H1 (cell line): ENCODE measurements around the gene KRT14. TPM values are rescaled to one million over a fixed set of nuclear protein-coding genes. Genes with fewer than 3 reads are reported as not detected.

Experiments used
- CTCF ChIA-PET: fragments of 300-600 bp; sonication (Branson Sonifier 250); formaldehyde crosslinking; loops from one replicate; lab custom pipeline; 2021; ENCODE audit not compliant: partially characterized antibody; lab: Charles Lee
- POLR2A ChIA-PET: fragments of 300-600 bp; sonication (Branson Sonifier 250); formaldehyde crosslinking; loops from one replicate; lab custom pipeline; 2021; ENCODE audit warnings: inconsistent platforms; ENCODE audit not compliant: partially characterized antibody; lab: Charles Lee
- DNase-seq, 2 experiments: peaks; one replicate each; pipeline versions ENCODE4 v3.0.0 to v3.0.0-alpha.2; 2010 to 2022; ENCODE audit warnings: low spot score in 2 of 2, low read depth in 1 of 2, mixed read lengths in 1 of 2
- FAIRE-seq: peaks from 2 replicates; lab custom pipeline; 2011; peaks lifted over from hg19 to GRCh38; lab: Jason Lieb, UNC
- H2AFZ ChIP-seq: 2 replicates; pipeline ENCODE4 v1.8.1; 2012; ENCODE audit warnings: low read length, inconsistent platforms
- H2AK5ac ChIP-seq: 2 replicates; pipeline ENCODE4 v1.6.1; 2013; ENCODE audit warnings: low read depth, low read length
- H2BK120ac ChIP-seq: replicated peaks from 2 replicates; pipeline ENCODE3; 2013; ENCODE audit warnings: low read depth, low read length, inconsistent platforms
- H2BK12ac ChIP-seq: 2 replicates; pipeline ENCODE4 v1.6.1; 2013; ENCODE audit warnings: low read depth, low read length
- H2BK15ac ChIP-seq: 2 replicates; pipeline ENCODE4 v1.6.1; 2013; ENCODE audit warnings: low read length
- H2BK20ac ChIP-seq: 2 replicates; pipeline ENCODE4 v1.6.1; 2013; ENCODE audit warnings: low read length
- H2BK5ac ChIP-seq: 2 replicates; pipeline ENCODE4 v1.6.1; 2013; ENCODE audit warnings: low read depth, low read length
- H3K14ac ChIP-seq: 2 replicates; pipeline ENCODE4 v1.6.1; 2013; ENCODE audit warnings: inconsistent platforms; ENCODE audit not compliant: insufficient read length
- H3K18ac ChIP-seq: 2 replicates; pipeline ENCODE4 v1.6.1; 2013; ENCODE audit warnings: low read length; ENCODE audit errors: extremely low read depth
- H3K23ac ChIP-seq: 2 replicates; pipeline ENCODE4 v1.6.1; 2013; ENCODE audit warnings: inconsistent platforms; ENCODE audit not compliant: insufficient read length
- H3K23me2 ChIP-seq: 2 replicates; pipeline ENCODE4 v1.6.1; 2013; ENCODE audit warnings: low read depth, low read length
- H3K27ac ChIP-seq: 2 replicates; pipeline ENCODE4 v1.6.1; 2011; ENCODE audit warnings: low read depth, low read length, inconsistent platforms
- H3K27me3 ChIP-seq, 4 experiments: replicated peaks in 1 of 4; 1 replicate in 1 of 4; 2 replicates in 3 of 4; pipeline versions ENCODE4 v1.6.1 to v1.8.1; 2011 to 2013; ENCODE audit warnings: low read length in 3 of 4, mild to moderate bottlenecking in 3 of 4, inconsistent platforms in 2 of 4, mixed read lengths in 2 of 4, moderate library complexity in 1 of 4; ENCODE audit not compliant: control insufficient read depth in 3 of 4, insufficient read depth in 3 of 4; ENCODE audit errors: extremely low read depth in 1 of 4
- H3K36me3 ChIP-seq, 4 experiments: 2 replicates each; pipeline versions ENCODE4 v1.6.1 to v1.8.1; 2011 to 2013; ENCODE audit warnings: mild to moderate bottlenecking in 4 of 4, low read length in 3 of 4, moderate library complexity in 2 of 4, control low read depth in 1 of 4, inconsistent platforms in 1 of 4; ENCODE audit not compliant: insufficient read depth in 4 of 4, control insufficient read depth in 2 of 4
- H3K4ac ChIP-seq: replicated peaks from 2 replicates; pipeline ENCODE3; 2013; ENCODE audit warnings: low read length, low read depth, mixed read lengths, inconsistent platforms; ENCODE audit not compliant: insufficient read length
- H3K4me1 ChIP-seq, 4 experiments: replicated peaks in 1 of 4; 1 replicate in 1 of 4; 2 replicates in 3 of 4; pipeline versions ENCODE4 v1.6.1 to v1.8.1; 2011 to 2013; ENCODE audit warnings: low read length in 3 of 4, inconsistent platforms in 2 of 4, mixed read lengths in 1 of 4; ENCODE audit not compliant: insufficient read depth in 4 of 4, control insufficient read depth in 3 of 4
- H3K4me2 ChIP-seq, 2 experiments: 2 replicates each; pipeline versions ENCODE4 v1.6.1 to v1.8.1; 2011 to 2013; ENCODE audit warnings: low read depth in 2 of 2, low read length in 2 of 2, control low read depth in 1 of 2, inconsistent platforms in 1 of 2, mild to moderate bottlenecking in 1 of 2; ENCODE audit not compliant: insufficient read depth in 1 of 2
- H3K4me3 ChIP-seq, 4 experiments: fragments of 200-600, 300-600 bp in 1 of 4; sonication (generic), shearing (Covaris generic), sonication (Bioruptor Twin) in 1 of 4; 2 replicates each; pipeline versions ENCODE4 v1.5.1 to v1.8.1; 2011 to 2016; ENCODE audit warnings: low read length in 4 of 4, low read depth in 3 of 4, control low read depth in 2 of 4, inconsistent platforms in 2 of 4, mild to moderate bottlenecking in 2 of 4, mixed read lengths in 1 of 4, moderate library complexity in 1 of 4; ENCODE audit not compliant: insufficient read depth in 2 of 4; ENCODE audit errors: extremely low read depth in 1 of 4
- H3K56ac ChIP-seq: replicated peaks from 2 replicates; pipeline ENCODE3; 2013; ENCODE audit warnings: low read depth, mild to moderate bottlenecking, mixed read lengths, low read length, inconsistent platforms; ENCODE audit not compliant: insufficient read length
- H3K79me1 ChIP-seq: 2 replicates; pipeline ENCODE4 v1.6.1; 2013; ENCODE audit warnings: low read depth, low read length, control low read depth
- H3K79me2 ChIP-seq, 2 experiments: 2 replicates each; pipeline versions ENCODE4 v1.6.1 to v1.8.1; 2012 to 2013; ENCODE audit warnings: low read length in 2 of 2, mild to moderate bottlenecking in 2 of 2, inconsistent platforms in 1 of 2; ENCODE audit not compliant: insufficient read depth in 2 of 2, control insufficient read depth in 1 of 2
- H3K9ac ChIP-seq, 4 experiments: replicated peaks in 1 of 4; 1 replicate in 1 of 4; 2 replicates in 3 of 4; pipeline versions ENCODE4 v1.6.1 to v1.8.1; 2011 to 2013; ENCODE audit warnings: low read depth in 3 of 4, low read length in 3 of 4, control low read depth in 2 of 4, mild to moderate bottlenecking in 2 of 4, moderate library complexity in 2 of 4, inconsistent platforms in 1 of 4; ENCODE audit errors: extremely low read depth in 1 of 4
- H3K9me3 ChIP-seq, 2 experiments: 2 replicates each; pipeline versions ENCODE4 v1.6.1 to v1.8.1; 2012 to 2013; ENCODE audit warnings: mild to moderate bottlenecking in 2 of 2, moderate library complexity in 2 of 2, control low read depth in 1 of 2, inconsistent platforms in 1 of 2, low read depth in 1 of 2, low read length in 1 of 2, mixed read lengths in 1 of 2; ENCODE audit not compliant: insufficient read depth in 2 of 2
- H4K20me1 ChIP-seq, 2 experiments: replicated peaks in 1 of 2; 2 replicates each; pipeline versions ENCODE3 to v1.8.1; 2011 to 2013; ENCODE audit warnings: inconsistent platforms in 2 of 2, low read length in 2 of 2, mild to moderate bottlenecking in 1 of 2; ENCODE audit not compliant: insufficient read depth in 2 of 2, control insufficient read depth in 1 of 2
- H4K5ac ChIP-seq: 2 replicates; pipeline ENCODE4 v1.6.1; 2013; ENCODE audit warnings: low read length, low read depth, mixed read lengths, inconsistent platforms; ENCODE audit not compliant: insufficient read length
- H4K8ac ChIP-seq: 2 replicates; pipeline ENCODE4 v1.8.0; 2013; ENCODE audit warnings: mild to moderate bottlenecking, moderate library complexity, low read length, inconsistent platforms; ENCODE audit not compliant: insufficient read depth; ENCODE audit errors: extremely low read depth
- H4K91ac ChIP-seq: replicated peaks from 2 replicates; pipeline ENCODE3; 2013; ENCODE audit warnings: low read length, mixed read lengths, inconsistent platforms; ENCODE audit not compliant: insufficient read length
- BRCA1 ChIP-seq: IDR thresholded peaks from 2 replicates; pipeline ENCODE4 v1.6.1; 2012; ENCODE audit warnings: low read depth, low read length, improper control_type of control experiment
- CEBPB ChIP-seq: IDR thresholded peaks from 2 replicates; pipeline ENCODE4 v1.6.1; 2012; ENCODE audit warnings: low read depth, low read length
- CHD1 ChIP-seq: IDR thresholded peaks from 2 replicates; pipeline ENCODE4 v1.6.1; 2012; ENCODE audit warnings: low read depth, low read length, improper control_type of control experiment
- EGR1 ChIP-seq: IDR thresholded peaks from 2 replicates; pipeline ENCODE4 v1.6.1; 2011; ENCODE audit warnings: low read depth, low read length, borderline replicate concordance
- JUN ChIP-seq: IDR thresholded peaks from 2 replicates; pipeline ENCODE4 v1.6.1; 2011; ENCODE audit warnings: low read depth, mild to moderate bottlenecking, improper control_type of control experiment, low read length
- KDM4A ChIP-seq: IDR thresholded peaks from one replicate; pipeline ENCODE4 v1.7.1; 2012; ENCODE audit warnings: low read depth, mild to moderate bottlenecking, moderate library complexity, low read length, inconsistent platforms; ENCODE audit not compliant: severe bottlenecking
- SP1 ChIP-seq: IDR thresholded peaks from 2 replicates; pipeline ENCODE4 v1.6.1; 2011; ENCODE audit warnings: low read depth, low read length
- SP2 ChIP-seq: IDR thresholded peaks from 2 replicates; pipeline ENCODE4 v1.6.1; 2012; ENCODE audit warnings: mild to moderate bottlenecking, low read length, inconsistent platforms
- WGBS, 2 experiments: shearing (Covaris generic) in 1 of 2; methylation state at CpG; one replicate each; pipeline versions ENCODE4 v1.1.6 to v1.1.7; 2013 to 2015; ENCODE audit warnings: low lambda C conversion rate in 2 of 2, mixed read lengths in 2 of 2, inconsistent platforms in 1 of 2, low coverage in 1 of 2, missing lambda C conversion rate in 1 of 2; ENCODE audit not compliant: insufficient replicate concordance in 2 of 2, insufficient coverage in 1 of 2, insufficient read length in 1 of 2; ENCODE audit errors: extremely low coverage in 1 of 2, missing lambda C conversion rate in 1 of 2; 5-methylcytosine and 5-hydroxymethylcytosine counted together
- polyA plus RNA-seq, 7 experiments: library from polyadenylated mRNA; depleted of rRNA in 3 of 7; stranded (reverse) in 5 of 7; unstranded in 2 of 7; fragments of >200 nt in 5 of 7; fragments of 200-250 nt in 2 of 7; gene quantifications; 1 replicate in 5 of 7; 2 replicates in 1 of 7; 4 replicates in 1 of 7; pipeline versions ENCODE4 v1.2.1 to v1.2.3, GENCODE V29; 2011 to 2013; ENCODE audit warnings: missing spikeins in 2 of 7, mixed read lengths in 2 of 7
- total RNA-seq: library from RNA; stranded (reverse); fragmentation: NEBNext Ultra II Directional; extraction: Animal tissue kit (Norgen Biotek cat#: 25700); gene quantifications from 2 replicates; pipeline ENCODE4 v1.2.1, GENCODE V29; 2021
- TF ChIP-seq, protein P1 (sequence below): IDR thresholded peaks from 2 replicates; pipeline ENCODE4 v1.6.1; 2011; ENCODE audit warnings: low read length, improper control_type of control experiment
- TF ChIP-seq, protein P2 (sequence below): IDR thresholded peaks from 2 replicates; pipeline ENCODE4 v1.6.1; 2012; ENCODE audit warnings: inconsistent platforms

The KRT14 gene
- total and polyA plus RNA-seq, 2 of the 8 experiments (the other 6 are each of a cell fraction or from before 2014, with no cell fraction given) = 0.35 TPM; not detected in 1

DNA sequence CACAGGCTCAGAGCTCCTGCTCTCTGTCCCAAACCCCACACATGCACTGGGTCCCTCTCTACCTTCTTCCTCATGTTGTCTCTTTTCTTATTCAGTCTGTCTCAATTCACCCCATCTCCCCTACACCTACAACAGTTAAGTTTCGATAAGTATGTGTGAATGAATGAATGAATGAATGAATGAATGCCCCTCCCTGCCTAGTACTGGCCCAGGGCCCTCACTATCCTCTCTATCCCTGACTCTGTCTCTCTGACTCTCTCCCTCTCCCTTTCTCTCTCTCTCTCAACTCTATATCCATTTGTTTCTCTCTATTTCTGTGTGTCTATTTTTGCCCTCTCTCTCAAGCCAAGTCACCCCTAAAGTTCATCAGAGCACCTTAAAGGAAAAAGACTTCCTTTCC lies 8.2 kb downstream of the KRT14 start:
- TF ChIP-seq, protein P1, sequence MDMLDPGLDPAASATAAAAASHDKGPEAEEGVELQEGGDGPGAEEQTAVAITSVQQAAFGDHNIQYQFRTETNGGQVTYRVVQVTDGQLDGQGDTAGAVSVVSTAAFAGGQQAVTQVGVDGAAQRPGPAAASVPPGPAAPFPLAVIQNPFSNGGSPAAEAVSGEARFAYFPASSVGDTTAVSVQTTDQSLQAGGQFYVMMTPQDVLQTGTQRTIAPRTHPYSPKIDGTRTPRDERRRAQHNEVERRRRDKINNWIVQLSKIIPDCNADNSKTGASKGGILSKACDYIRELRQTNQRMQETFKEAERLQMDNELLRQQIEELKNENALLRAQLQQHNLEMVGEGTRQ = no peak
- no peak for TF ChIP-seq BRCA1
- no peak for TF ChIP-seq CEBPB
- no peak for TF ChIP-seq JUN
- no peak for TF ChIP-seq SP2
- no peak for TF ChIP-seq EGR1
- no peak for TF ChIP-seq CHD1
- TF ChIP-seq KDM4A = no peak
- no peak for TF ChIP-seq SP1
- TF ChIP-seq, protein P2, sequence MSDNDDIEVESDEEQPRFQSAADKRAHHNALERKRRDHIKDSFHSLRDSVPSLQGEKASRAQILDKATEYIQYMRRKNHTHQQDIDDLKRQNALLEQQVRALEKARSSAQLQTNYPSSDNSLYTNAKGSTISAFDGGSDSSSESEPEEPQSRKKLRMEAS = no peak
- Histone ChIP-seq H3K18ac (no peak overlapping the region; the same call in 1 of the 2 replicates), H4K91ac (no peak overlapping the region), H3K4me3 (no peak overlapping the region), H3K4me2 (no peak overlapping the region), H4K20me1 (no peaks in the 10 kb centered on the region), H2BK12ac (no peak overlapping the region), H3K23me2 (no peaks in the 10 kb centered on the region), H3K79me2 (no peaks in the 10 kb centered on the region), H2BK20ac (no peak overlapping the region), H2BK5ac (no peak overlapping the region), H3K56ac (no peak overlapping the region), H2BK120ac (no peak overlapping the region), H3K27me3 (peaks cover 0 to 2% (median 0%) of the 10 kb centered on the region in 4 experiments; a peak in 1 of 7 replicates), H3K36me3 (no peaks in the 10 kb centered on the region), H3K9me3 (no peaks in the 10 kb centered on the region), H4K5ac (no peak overlapping the region), H4K8ac (no peak overlapping the region), H3K14ac (no peak overlapping the region), H3K23ac (no peak overlapping the region), H3K27ac (no peak overlapping the region), H2BK15ac (0 out of 2 replicates have a peak overlapping the region, but pooled peaks have one; percentile 20), H2AFZ (no peak overlapping the region; the same call in 1 of the 2 replicates), H2AK5ac (no peak overlapping the region), H3K79me1 (no peaks in the 10 kb centered on the region), H3K4ac (no peak overlapping the region), H3K9ac (no peak overlapping the region), H3K4me1 (peaks cover 0 to 4% (median 2%) of the 10 kb centered on the region in 4 experiments; a peak in 3 of 7 replicates)
- WGBS, 2 experiments = 100% methylated on average over 1 of the region's 1 CpG; no CpG with 5 or more reads in 1 of the 2 experiments
- FAIRE-seq (no peak), DNase-seq (no peak)
- CTCF ChIA-PET = interaction anchor here (0.6 to 3.0 kb wide), 26 partner anchors 8 to 1018 kb away, joined by 3 to 36 read pairs (median 5); partner anchors contain the start of genes KRT14 and KRT17
- POLR2A ChIA-PET = interaction anchor here (0.9 to 2.7 kb wide), 4 partner anchors 9 to 111 kb away, joined by 3 to 11 read pairs (median 4); partner anchors contain the start of gene EIF1
